Measurements from ENCODE around the gene THEM5. TPM values are rescaled to one million over a fixed set of nuclear protein-coding genes. Genes with fewer than 3 reads are reported as not detected.
A peak's percentile ranks its signal among the peaks of the same experiment; 100 is the strongest.
"Not testable (repeated sequence)": the region's sequence is repeated elsewhere in the genome, so short reads cannot be mapped to it uniquely, and the experiment has no call there.

Gene THEM5
- total RNA-seq, 1 donor from 2014 or later: not detected

GRCh38 chr1:151867321-151867720 lies 13.8 kb upstream of the THEM5 start:
- no peak for DNase-seq

GRCh38 chr1:151864411-151864810 lies 10.9 kb upstream of the THEM5 start:
- DNase-seq: no peak

GRCh38 chr1:151862604-151863003 lies 9.1 kb upstream of the THEM5 start:
- no peak for DNase-seq

- DNase-seq: no peak
These were observed 7.1 kb upstream of the THEM5 start for GRCh38 chr1:151860504-151861187.

- no peak for DNase-seq
These were observed 6.4 kb upstream of the THEM5 start for GRCh38 chr1:151859891-151860293.

- DNase-seq: no peak
These were observed 5.6 kb upstream of the THEM5 start for GRCh38 chr1:151858886-151859665.

GRCh38 chr1:151858030-151858746 lies 4.7 kb upstream of the THEM5 start:
- no peak for DNase-seq

- DNase-seq: no peak
These were observed 2.4 kb upstream of the THEM5 start for GRCh38 chr1:151855933-151856332.

- DNase-seq: not testable (repeated sequence)
These were observed 2.0 kb upstream of the THEM5 start for GRCh38 chr1:151855516-151855915.

GRCh38 chr1:151854658-151855057 lies 1.1 kb upstream of the THEM5 start:
- DNase-seq: no peak

GRCh38 chr1:151852733-151853132 lies 779 bp downstream of the THEM5 start:
- DNase-seq: no peak

GRCh38 chr1:151851886-151852285 lies 1.6 kb downstream of the THEM5 start:
- no peak for DNase-seq

- no peak for DNase-seq
These were observed 3.6 kb downstream of the THEM5 start for GRCh38 chr1:151849871-151850270.

- no peak for DNase-seq
These were observed 4.4 kb downstream of the THEM5 start for GRCh38 chr1:151849126-151849525.

- no peak for DNase-seq
These were observed 5.5 kb downstream of the THEM5 start for GRCh38 chr1:151847867-151848596.

GRCh38 chr1:151846686-151847237 lies 6.8 kb downstream of the THEM5 start:
- DNase-seq: no peak

- no peak for DNase-seq
These were observed 7.4 kb downstream of the THEM5 start for GRCh38 chr1:151846062-151846568.

GRCh38 chr1:151843398-151843797 lies 10.1 kb downstream of the THEM5 start:
- DNase-seq: no peak

- DNase-seq: no peak
These were observed 12.4 kb downstream of the THEM5 start for GRCh38 chr1:151841141-151841540.

GRCh38 chr1:151840421-151840820 lies 13.1 kb downstream of the THEM5 start:
- DNase-seq: no peak

- peak; percentile 74 for DNase-seq
These were observed 13.8 kb downstream of the THEM5 start, which contains the start of gene C2CD4D for GRCh38 chr1:151839457-151840403. Gene C2CD4D, minus strand, starts transcription at chr1:151839820. Its CDS starts 831 bp downstream, at chr1:151838989.

Data from occipital lobe (tissue), 2 donors.